Endodermal cell (in vitro differentiated cells): Measurements from ENCODE around the gene SLC16A4. TPM values are rescaled to one million over a fixed set of nuclear protein-coding genes. Genes with fewer than 3 reads are reported as not detected.
"Not testable (repeated sequence)": the region's sequence is repeated elsewhere in the genome, so short reads cannot be mapped to it uniquely, and the experiment has no call there.

ENCODE experiments used
- DNase-seq: peaks from one replicate; pipeline ENCODE4 v3.0.0-alpha.2; 2017
- H3K27ac ChIP-seq: 2 replicates; pipeline ENCODE4 v1.5.1; 2013; ENCODE audit warnings: mild to moderate bottlenecking, low read depth, low read length, moderate library complexity
- H3K27me3 ChIP-seq: 2 replicates; pipeline ENCODE4 v1.6.1; 2013; ENCODE audit warnings: mild to moderate bottlenecking, low read length, moderate library complexity; ENCODE audit not compliant: insufficient read depth, control insufficient read depth, poor library complexity, severe bottlenecking
- H3K36me3 ChIP-seq: 2 replicates; pipeline ENCODE4 v1.7.0; 2013; ENCODE audit warnings: mild to moderate bottlenecking, low read length, moderate library complexity; ENCODE audit not compliant: control insufficient read depth, insufficient read depth
- H3K4me1 ChIP-seq: one replicate; pipeline ENCODE4 v1.7.0; 2013; ENCODE audit warnings: low read length; ENCODE audit not compliant: control insufficient read depth, insufficient read depth
- H3K4me3 ChIP-seq: 2 replicates; pipeline ENCODE4 v1.5.1; 2013; ENCODE audit warnings: mild to moderate bottlenecking, low read length, moderate library complexity
- H3K9ac ChIP-seq: 2 replicates; pipeline ENCODE4 v1.6.1; 2013; ENCODE audit warnings: mild to moderate bottlenecking, low read length, moderate library complexity; ENCODE audit not compliant: poor library complexity, severe bottlenecking; ENCODE audit errors: extremely low read depth
- H3K9me3 ChIP-seq: 2 replicates; pipeline ENCODE4 v1.6.1; 2013; ENCODE audit warnings: mild to moderate bottlenecking, low read length, moderate library complexity; ENCODE audit not compliant: control insufficient read depth
- H3K27ac Mint-ChIP-seq: 2 replicates; pipeline ENCODE4 v1.8.0; 2020; ENCODE audit warnings: mixed read lengths
- H3K27me3 Mint-ChIP-seq: 2 replicates; pipeline ENCODE4 v1.8.0; 2021; ENCODE audit warnings: mild to moderate bottlenecking, mixed read lengths; ENCODE audit not compliant: insufficient read depth
- H3K36me3 Mint-ChIP-seq: 2 replicates; pipeline ENCODE4 v1.8.0; 2020; ENCODE audit warnings: low read depth, mixed read lengths
- H3K4me1 Mint-ChIP-seq: 2 replicates; pipeline ENCODE4 v1.8.0; 2020; ENCODE audit warnings: mixed read lengths
- H3K4me3 Mint-ChIP-seq: 2 replicates; pipeline ENCODE4 v1.8.0; 2020; ENCODE audit warnings: mild to moderate bottlenecking, moderate library complexity, mixed read lengths
- H3K9me3 Mint-ChIP-seq: 2 replicates; pipeline ENCODE4 v1.8.0; 2020; ENCODE audit warnings: mild to moderate bottlenecking, mixed read lengths
- WGBS, 2 experiments: methylation state at CpG; one replicate each; pipeline versions ENCODE4 v1.1.5 to v1.1.7; 2013; ENCODE audit warnings: missing lambda C conversion rate in 2 of 2, mixed read lengths in 1 of 2; ENCODE audit not compliant: insufficient coverage in 1 of 2, insufficient read length in 1 of 2; 5-methylcytosine and 5-hydroxymethylcytosine counted together
- total RNA-seq, 2 donors: library from RNA; stranded (reverse); fragmentation: NEBNext Ultra II Directional in 1 of 2; extraction: Animal tissue kit (Norgen Biotek cat#: 25700) in 1 of 2; gene quantifications; 2 replicates in 1 of 2; 3 replicates in 1 of 2; pipeline ENCODE4 v1.2.1, GENCODE V29; 2021
- TF ChIP-seq, protein P1 (sequence below): fragments of 200-600 bp; sonication (generic); conservative IDR thresholded peaks from 2 replicates; pipeline ENCODE4 v1.5.0; 2021; ENCODE audit warnings: antibody characterized with exemption, mild to moderate bottlenecking

Gene SLC16A4
- total RNA-seq, 2 donors from 2014 or later, result 0.55 to 0.86 TPM

DNA sequence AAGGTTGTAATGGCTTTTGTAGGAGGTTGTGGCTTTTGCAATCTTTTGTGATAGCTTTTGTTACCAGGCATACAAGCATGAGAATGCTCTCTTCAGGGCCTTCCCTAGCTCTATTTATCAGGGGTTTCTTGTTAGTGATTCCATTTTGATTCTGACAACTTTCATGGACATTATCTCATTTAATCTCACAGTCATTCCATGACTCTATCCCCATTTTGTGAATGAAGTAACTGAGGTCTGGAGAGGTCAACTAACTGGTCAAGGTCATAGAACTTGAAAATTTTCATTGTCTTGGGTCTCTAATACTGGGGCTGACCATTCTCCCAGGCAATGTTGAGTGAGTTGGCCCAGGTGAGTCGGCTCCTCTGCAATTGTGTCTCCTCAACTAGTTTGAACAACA lies 27.9 kb upstream of the SLC16A4 start:
- Mint-ChIP-seq H3K27ac (no peak overlapping the region), H3K4me1 (peaks cover 13% of the 10 kb centered on the region), H3K36me3 (peaks cover 2% of the 10 kb centered on the region)

DNA sequence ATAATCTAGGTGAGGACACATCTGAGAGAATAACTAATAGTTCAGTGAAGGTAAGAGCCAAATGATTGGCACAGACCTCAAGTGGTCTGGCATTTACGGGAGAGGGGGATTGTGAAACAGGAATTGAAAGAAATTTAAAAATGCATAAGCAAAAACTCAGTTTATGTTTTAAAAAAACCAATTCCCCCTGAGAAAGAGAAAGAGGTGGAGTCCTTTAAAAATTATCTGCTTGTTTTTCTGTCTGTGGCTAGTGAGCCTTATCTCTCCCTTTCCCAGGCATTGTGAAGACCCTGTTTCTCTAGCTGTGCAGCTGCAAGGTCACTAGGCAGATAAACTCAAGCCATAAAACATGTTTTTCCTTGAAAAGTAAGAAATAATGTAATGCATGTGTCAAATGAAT lies 22.2 kb upstream of the SLC16A4 start:
- not testable (repeated sequence) for H3K27ac ChIP-seq, H3K9me3 ChIP-seq, H3K27ac Mint-ChIP-seq, H3K4me3 Mint-ChIP-seq, H3K27me3 Mint-ChIP-seq, DNase-seq, H3K9me3 Mint-ChIP-seq, H3K4me3 ChIP-seq, H3K36me3 Mint-ChIP-seq, H3K36me3 ChIP-seq, H3K9ac ChIP-seq, H3K27me3 ChIP-seq, H3K4me1 ChIP-seq
- peaks cover 22% of the 10 kb centered on the region for H3K4me1 Mint-ChIP-seq
- 80 to 100% methylated on average over 1 of the region's 1 CpG for WGBS, 2 experiments

More for the DNA sequence above, 27.9 kb upstream of the SLC16A4 start:
- TF ChIP-seq, protein P1, sequence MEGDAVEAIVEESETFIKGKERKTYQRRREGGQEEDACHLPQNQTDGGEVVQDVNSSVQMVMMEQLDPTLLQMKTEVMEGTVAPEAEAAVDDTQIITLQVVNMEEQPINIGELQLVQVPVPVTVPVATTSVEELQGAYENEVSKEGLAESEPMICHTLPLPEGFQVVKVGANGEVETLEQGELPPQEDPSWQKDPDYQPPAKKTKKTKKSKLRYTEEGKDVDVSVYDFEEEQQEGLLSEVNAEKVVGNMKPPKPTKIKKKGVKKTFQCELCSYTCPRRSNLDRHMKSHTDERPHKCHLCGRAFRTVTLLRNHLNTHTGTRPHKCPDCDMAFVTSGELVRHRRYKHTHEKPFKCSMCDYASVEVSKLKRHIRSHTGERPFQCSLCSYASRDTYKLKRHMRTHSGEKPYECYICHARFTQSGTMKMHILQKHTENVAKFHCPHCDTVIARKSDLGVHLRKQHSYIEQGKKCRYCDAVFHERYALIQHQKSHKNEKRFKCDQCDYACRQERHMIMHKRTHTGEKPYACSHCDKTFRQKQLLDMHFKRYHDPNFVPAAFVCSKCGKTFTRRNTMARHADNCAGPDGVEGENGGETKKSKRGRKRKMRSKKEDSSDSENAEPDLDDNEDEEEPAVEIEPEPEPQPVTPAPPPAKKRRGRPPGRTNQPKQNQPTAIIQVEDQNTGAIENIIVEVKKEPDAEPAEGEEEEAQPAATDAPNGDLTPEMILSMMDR, result no peak
- Histone ChIP-seq H3K9me3 (peaks cover 14% of the 10 kb centered on the region), H3K9ac (no peak overlapping the region), H3K27me3 (no peaks in the 10 kb centered on the region), H3K4me3 (no peak overlapping the region), H3K27ac (no peak overlapping the region), H3K36me3 (no peaks in the 10 kb centered on the region), H3K4me1 (no peaks in the 10 kb centered on the region)
- Mint-ChIP-seq H3K9me3 (peaks cover 9% of the 10 kb centered on the region), H3K4me3 (no peak overlapping the region), H3K27me3 (no peaks in the 10 kb centered on the region)
- WGBS, 2 experiments, result 93 to 100% methylated on average over 1 of the region's 1 CpG
- DNase-seq, result no peak

DNA sequence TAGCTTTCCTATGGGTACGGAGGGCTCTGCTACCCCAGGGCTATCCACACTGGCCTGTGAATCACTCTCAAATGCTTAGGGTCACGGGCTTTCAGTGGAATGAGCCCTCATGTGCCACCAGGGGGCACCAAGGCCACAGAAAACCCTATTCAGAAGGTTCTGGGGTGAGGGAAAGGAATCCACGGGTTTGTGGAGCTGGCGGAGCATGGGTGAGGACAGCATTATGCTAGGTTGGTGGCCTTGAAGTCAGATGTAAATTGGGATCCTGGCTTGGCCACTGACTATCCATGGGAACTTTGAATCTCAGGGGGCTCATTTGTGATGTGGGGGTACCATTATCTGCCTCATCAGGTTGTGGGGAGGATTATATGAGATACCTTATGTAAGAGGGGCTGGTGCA lies 21.8 kb upstream of the SLC16A4 start:
- TF ChIP-seq, protein P1, result peak; percentile 95
- Histone ChIP-seq H3K4me3 (no peak overlapping the region), H3K27ac (no peak overlapping the region), H3K9me3 (no peaks in the 10 kb centered on the region), H3K9ac (no peak overlapping the region), H3K27me3 (no peaks in the 10 kb centered on the region), H3K36me3 (no peaks in the 10 kb centered on the region), H3K4me1 (peaks cover 4% of the 10 kb centered on the region)
- no peak overlapping the region for H3K4me3 Mint-ChIP-seq
- peak overlapping the region; percentile 19 for H3K27ac Mint-ChIP-seq
- H3K9me3 Mint-ChIP-seq, result no peaks in the 10 kb centered on the region
- WGBS, 2 experiments, result 44 to 57% methylated on average over 2 to 4 of the region's 4 CpGs
- H3K36me3 Mint-ChIP-seq, result no peaks in the 10 kb centered on the region
- H3K27me3 Mint-ChIP-seq, result no peaks in the 10 kb centered on the region
- DNase-seq, result peak; percentile 95
- H3K4me1 Mint-ChIP-seq, result peaks cover 22% of the 10 kb centered on the region

DNA sequence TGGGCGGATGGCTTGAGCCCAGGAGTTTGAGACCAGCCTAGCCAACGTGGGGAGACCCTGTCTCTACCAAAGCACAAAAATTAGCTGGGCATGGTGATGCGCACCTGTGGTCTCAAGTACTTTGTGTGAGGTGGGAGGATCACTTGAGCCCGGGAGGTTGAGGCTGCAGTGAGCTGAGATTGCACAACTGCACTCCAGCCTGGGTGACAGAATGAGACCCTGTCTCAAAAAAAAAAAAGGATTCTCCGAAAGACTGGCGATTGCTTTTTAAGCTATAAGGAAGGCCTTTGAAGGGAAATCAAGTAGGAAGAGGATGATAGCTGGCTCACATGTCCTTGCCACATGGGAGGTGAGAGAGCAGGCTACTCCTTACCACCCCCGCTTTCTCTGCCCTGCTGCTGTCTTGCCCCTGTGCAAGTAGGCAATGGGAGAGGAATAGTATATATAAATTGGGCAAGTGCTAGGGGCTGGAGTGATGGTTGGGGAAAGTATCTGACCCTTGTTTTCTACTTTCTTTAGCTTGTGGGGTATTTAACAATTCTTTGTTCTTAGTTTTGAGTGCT lies 20.4 kb upstream of the SLC16A4 start:
- TF ChIP-seq, protein P1, result no peak
- H3K27me3 Mint-ChIP-seq, result no peaks in the 10 kb centered on the region

More for the DNA sequence above, 20.4 kb upstream of the SLC16A4 start:
- DNase-seq, result no peak
- 74 to 79% methylated on average over 6 to 7 of the region's 7 CpGs for WGBS, 2 experiments
- H3K36me3 Mint-ChIP-seq, result no peaks in the 10 kb centered on the region
- H3K27ac Mint-ChIP-seq, result no peak overlapping the region
- peaks cover 4% of the 10 kb centered on the region for H3K4me1 ChIP-seq
- H3K4me3 Mint-ChIP-seq, result no peak overlapping the region
- peaks cover 16% of the 10 kb centered on the region for H3K4me1 Mint-ChIP-seq
- H3K27ac ChIP-seq, result no peak overlapping the region
- no peaks in the 10 kb centered on the region for H3K27me3 ChIP-seq
- no peak overlapping the region for H3K9ac ChIP-seq
- no peaks in the 10 kb centered on the region for H3K36me3 ChIP-seq
- H3K9me3 ChIP-seq, result no peaks in the 10 kb centered on the region
- no peak overlapping the region for H3K4me3 ChIP-seq
- no peaks in the 10 kb centered on the region for H3K9me3 Mint-ChIP-seq
